BJ (cell line): ENCODE results near the gene DFFA. TPM values are rescaled to one million over a fixed set of nuclear protein-coding genes. Genes with fewer than 3 reads are reported as not detected.

Experiments
- CTCF ChIA-PET: fragments of 350-600 bp; formaldehyde crosslinking; extraction: SDS; loops from one replicate; lab custom pipeline; 2021; ENCODE audit warnings: antibody characterized with exemption, inconsistent platforms; lab: Yijun Ruan, JAX
- POLR2A ChIA-PET: fragments of 300-600 bp; sonication (Branson Sonifier 250); formaldehyde crosslinking; extraction: SDS; loops from one replicate; lab custom pipeline; 2021; ENCODE audit warnings: antibody characterized with exemption; lab: Charles Lee
- DNase-seq: peaks from one replicate; pipeline ENCODE4 v3.0.0-alpha.2; 2011; ENCODE audit warnings: low read depth
- H3K27me3 ChIP-seq: 2 replicates; pipeline ENCODE4 v1.6.0; 2011; ENCODE audit warnings: low read length; ENCODE audit not compliant: control insufficient read depth, insufficient read depth
- H3K36me3 ChIP-seq: 2 replicates; pipeline ENCODE4 v1.5.1; 2011; ENCODE audit warnings: low read length; ENCODE audit not compliant: control insufficient read depth, insufficient read depth
- H3K4me3 ChIP-seq: 2 replicates; pipeline ENCODE4 v1.5.1; 2011; ENCODE audit warnings: low read depth, mild to moderate bottlenecking, control low read depth, low read length
- polyA plus RNA-seq: library from polyadenylated mRNA; depleted of rRNA; stranded (reverse); fragments of >200 nt; gene quantifications from 2 replicates; pipeline ENCODE4 v1.2.3, GENCODE V29; 2011
- TF ChIP-seq, protein P1 (sequence below): IDR thresholded peaks from 2 replicates; pipeline ENCODE4 v1.5.1; 2011; ENCODE audit warnings: low read depth, mild to moderate bottlenecking, control low read depth, inconsistent platforms, low read length, moderate library complexity; ENCODE audit not compliant: insufficient read depth

DFFA gene
- polyA plus RNA-seq, 1 experiment: 33.8 TPM

DNA sequence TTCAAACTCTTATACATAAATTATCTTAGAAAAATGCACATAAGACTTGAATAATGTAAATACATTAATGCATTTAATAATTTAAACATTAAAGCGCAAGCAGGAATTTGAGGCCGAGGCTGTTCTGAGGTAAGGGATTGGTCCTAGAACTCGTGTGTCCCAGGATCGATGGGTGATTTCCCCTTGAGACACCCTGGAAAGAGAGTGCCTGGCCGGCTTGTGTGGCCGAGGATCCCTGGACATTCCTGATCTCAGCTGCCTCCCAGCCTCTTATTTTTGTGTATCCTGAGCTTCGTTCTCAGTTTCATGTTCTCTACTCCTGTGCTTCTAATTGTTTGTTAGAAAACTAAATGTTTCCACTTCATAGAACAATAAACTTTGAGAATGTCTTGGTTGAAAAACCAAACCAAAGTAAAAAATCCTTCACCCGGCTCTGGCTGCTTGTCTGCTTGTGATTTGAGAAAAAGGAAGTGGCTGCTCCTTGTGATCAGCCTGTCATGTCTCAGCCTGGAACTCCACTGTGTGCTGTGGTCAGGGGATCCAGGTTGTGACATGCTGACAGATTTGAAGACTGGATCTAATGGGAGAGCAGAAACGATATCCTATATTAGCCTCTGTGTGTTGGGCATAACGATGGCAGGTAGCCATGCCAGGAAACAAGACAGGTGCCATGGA lies 43.1 kb upstream of the DFFA start:
- POLR2A ChIA-PET: no interaction called here
- TF ChIP-seq, protein P1, sequence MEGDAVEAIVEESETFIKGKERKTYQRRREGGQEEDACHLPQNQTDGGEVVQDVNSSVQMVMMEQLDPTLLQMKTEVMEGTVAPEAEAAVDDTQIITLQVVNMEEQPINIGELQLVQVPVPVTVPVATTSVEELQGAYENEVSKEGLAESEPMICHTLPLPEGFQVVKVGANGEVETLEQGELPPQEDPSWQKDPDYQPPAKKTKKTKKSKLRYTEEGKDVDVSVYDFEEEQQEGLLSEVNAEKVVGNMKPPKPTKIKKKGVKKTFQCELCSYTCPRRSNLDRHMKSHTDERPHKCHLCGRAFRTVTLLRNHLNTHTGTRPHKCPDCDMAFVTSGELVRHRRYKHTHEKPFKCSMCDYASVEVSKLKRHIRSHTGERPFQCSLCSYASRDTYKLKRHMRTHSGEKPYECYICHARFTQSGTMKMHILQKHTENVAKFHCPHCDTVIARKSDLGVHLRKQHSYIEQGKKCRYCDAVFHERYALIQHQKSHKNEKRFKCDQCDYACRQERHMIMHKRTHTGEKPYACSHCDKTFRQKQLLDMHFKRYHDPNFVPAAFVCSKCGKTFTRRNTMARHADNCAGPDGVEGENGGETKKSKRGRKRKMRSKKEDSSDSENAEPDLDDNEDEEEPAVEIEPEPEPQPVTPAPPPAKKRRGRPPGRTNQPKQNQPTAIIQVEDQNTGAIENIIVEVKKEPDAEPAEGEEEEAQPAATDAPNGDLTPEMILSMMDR: no peak
- CTCF ChIA-PET: no interaction called here

DNA sequence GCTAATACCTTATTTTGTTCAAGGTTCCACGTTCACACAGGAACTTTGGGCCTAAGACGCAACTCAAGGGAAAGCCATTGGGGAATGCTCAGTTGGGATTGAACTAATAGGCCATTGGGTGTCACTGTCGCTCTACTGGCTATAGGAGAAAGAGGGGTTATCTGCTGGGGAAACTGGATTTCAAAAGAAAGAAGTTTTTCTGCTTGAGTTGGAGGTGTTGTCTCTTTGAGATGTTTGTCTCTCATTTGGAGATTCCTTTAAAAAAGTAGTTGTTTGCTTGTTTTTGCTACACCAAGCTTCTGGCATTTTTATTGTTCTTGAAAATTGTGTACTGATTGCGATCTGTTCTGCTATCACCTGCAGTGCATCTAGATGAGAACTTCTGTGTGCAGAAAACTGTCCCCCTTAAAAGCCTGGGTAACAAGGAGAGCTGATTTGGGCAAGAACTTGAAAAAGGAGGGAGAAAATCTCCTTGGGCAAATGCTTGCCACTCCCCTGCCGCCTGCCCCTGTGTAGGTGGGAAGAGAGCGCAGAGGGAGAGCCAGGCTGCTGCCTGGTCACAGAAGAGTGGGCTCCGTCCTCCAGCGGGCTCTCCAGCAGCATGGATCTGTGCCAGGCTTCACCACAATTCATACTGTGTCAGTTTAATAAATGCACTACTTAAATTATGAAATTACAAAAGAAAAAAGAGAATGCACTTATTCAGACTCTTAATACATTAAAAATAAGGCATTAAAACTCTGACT lies 42.3 kb upstream of the DFFA start:
- no peak for DNase-seq
- POLR2A ChIA-PET: no interaction called here

More for the DNA sequence above, 43.1 kb upstream of the DFFA start:
- no peak overlapping the region for H3K4me3 ChIP-seq
- no peaks in the 10 kb centered on the region; the same call in 1 of the 2 replicates for H3K36me3 ChIP-seq
- H3K27me3 ChIP-seq: no peaks in the 10 kb centered on the region
- DNase-seq: no peak

DNA sequence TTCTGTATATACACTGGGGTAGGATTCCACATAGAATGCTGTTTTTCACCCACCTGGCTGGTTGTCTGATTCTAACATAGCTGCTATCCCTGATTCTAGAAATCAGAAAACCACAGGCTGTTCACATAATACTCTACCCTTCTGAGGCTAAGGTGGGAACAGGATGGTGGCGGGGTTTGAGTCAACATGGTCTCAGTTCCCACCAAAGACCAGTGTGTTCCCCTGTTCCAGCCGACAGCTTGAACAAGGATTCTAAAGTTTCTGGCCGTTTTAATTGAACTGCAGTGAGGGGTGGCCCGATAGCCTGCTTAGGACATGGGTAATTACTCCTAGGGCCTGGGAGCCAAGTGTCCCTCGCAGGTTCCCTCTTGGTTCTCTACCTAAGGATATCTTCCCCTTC lies 40.9 kb upstream of the DFFA start:
- no peaks in the 10 kb centered on the region for H3K36me3 ChIP-seq
- TF ChIP-seq, protein P1: no peak

More for the DNA sequence above, 42.3 kb upstream of the DFFA start:
- TF ChIP-seq, protein P1: peak; percentile 66
- no peak overlapping the region for H3K4me3 ChIP-seq
- CTCF ChIA-PET: interaction anchor here (0.6 to 9.4 kb wide), 7 partner anchors 14 to 428 kb away, joined by 3 to 99 read pairs (median 4); no protein-coding TSS in a partner anchor
- H3K36me3 ChIP-seq: no peaks in the 10 kb centered on the region; the same call in 1 of the 2 replicates
- H3K27me3 ChIP-seq: no peaks in the 10 kb centered on the region

DNA sequence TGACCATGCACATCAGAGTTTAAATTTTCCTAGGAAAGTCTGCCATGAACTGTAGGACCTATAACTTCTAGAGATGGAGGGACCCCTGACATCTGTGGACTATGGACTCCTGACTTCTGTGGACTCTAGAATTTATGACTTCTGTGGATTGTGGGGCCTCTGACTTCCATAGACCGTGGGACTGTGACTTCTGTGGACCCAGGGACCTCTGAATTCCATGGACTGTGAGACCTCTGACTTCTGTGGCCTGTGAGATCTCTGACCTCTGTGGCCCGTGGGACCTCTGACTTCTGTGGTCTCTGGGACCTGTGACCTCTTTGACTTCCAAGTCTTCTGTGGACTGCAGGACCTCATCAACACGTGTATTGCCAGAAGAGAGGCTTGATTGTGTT lies 39.2 kb upstream of the DFFA start:
- H3K27me3 ChIP-seq: no peaks in the 10 kb centered on the region
- H3K4me3 ChIP-seq: no peak overlapping the region
- CTCF ChIA-PET: interaction anchor here (0.6 to 9.4 kb wide), 4 partner anchors 8 to 356 kb away, joined by 3 to 99 read pairs (median 12); no protein-coding TSS in a partner anchor
- TF ChIP-seq, protein P1: no peak
- no peak for DNase-seq
- POLR2A ChIA-PET: no interaction called here
- no peaks in the 10 kb centered on the region for H3K36me3 ChIP-seq

More for the DNA sequence above, 40.9 kb upstream of the DFFA start:
- ChIA-PET CTCF (interaction anchor here (0.6 to 9.4 kb wide), 8 partner anchors 12 to 429 kb away, joined by 3 to 99 read pairs (median 4); no protein-coding TSS in a partner anchor), POLR2A (interaction anchor here (0.7 kb wide), 1 partner anchor 23 kb away, joined by 5 read pairs; no protein-coding TSS in a partner anchor)
- H3K4me3 ChIP-seq: no peak overlapping the region
- H3K27me3 ChIP-seq: no peaks in the 10 kb centered on the region
- DNase-seq: no peak
